ENCODE data around the gene GP1BA. TPM values are rescaled to one million over a fixed set of nuclear protein-coding genes. Genes with fewer than 3 reads are reported as not detected.

Gene GP1BA
- total and polyA plus RNA-seq, 9 donors: 0.04 to 1.3 (median 0.81) TPM

DNA sequence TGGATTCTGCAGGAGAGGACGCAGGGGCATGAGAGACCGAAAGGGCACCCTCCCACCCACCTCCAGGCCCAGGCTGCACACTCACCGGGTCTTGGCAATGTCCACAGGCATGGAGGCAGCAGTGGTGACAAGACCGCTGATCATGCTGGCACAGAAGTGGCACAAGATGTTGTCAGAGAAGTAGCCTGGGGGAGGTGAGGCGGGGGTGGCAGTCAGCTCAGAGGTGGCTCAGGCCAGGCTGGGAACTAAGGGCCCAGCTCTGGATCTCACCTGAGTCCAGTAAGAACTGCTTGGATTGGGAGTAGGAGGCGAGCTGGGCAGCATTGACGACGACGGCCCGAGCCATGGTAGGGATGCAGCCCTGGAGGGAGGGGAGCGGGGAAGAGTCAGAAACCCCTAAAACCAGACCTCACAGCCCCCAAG, 6.0 kb downstream of the GP1BA start:
- peaks cover 33% of the 10 kb centered on the region for H3K4me1 ChIP-seq (ENCODE audit: control insufficient read depth, insufficient read depth, low read length)
- 98% methylated on average over 5 of the region's 11 CpGs for WGBS (ENCODE audit: insufficient coverage)
- DNase-seq: no peak
- H3K27me3 ChIP-seq (ENCODE audit: control insufficient read depth, insufficient read depth, low read length): no peaks in the 10 kb centered on the region
- peaks cover 46% of the 10 kb centered on the region for H3K36me3 ChIP-seq (ENCODE audit: control insufficient read depth, insufficient read depth, low read length)
- H3K4me3 ChIP-seq (ENCODE audit: low read length): no peak overlapping the region
- no peaks in the 10 kb centered on the region for H3K9me3 ChIP-seq (replicated peaks; ENCODE audit: control insufficient read depth, low read depth, low read length)
- H3K27ac ChIP-seq (ENCODE audit: low read length): no peak overlapping the region

DNA sequence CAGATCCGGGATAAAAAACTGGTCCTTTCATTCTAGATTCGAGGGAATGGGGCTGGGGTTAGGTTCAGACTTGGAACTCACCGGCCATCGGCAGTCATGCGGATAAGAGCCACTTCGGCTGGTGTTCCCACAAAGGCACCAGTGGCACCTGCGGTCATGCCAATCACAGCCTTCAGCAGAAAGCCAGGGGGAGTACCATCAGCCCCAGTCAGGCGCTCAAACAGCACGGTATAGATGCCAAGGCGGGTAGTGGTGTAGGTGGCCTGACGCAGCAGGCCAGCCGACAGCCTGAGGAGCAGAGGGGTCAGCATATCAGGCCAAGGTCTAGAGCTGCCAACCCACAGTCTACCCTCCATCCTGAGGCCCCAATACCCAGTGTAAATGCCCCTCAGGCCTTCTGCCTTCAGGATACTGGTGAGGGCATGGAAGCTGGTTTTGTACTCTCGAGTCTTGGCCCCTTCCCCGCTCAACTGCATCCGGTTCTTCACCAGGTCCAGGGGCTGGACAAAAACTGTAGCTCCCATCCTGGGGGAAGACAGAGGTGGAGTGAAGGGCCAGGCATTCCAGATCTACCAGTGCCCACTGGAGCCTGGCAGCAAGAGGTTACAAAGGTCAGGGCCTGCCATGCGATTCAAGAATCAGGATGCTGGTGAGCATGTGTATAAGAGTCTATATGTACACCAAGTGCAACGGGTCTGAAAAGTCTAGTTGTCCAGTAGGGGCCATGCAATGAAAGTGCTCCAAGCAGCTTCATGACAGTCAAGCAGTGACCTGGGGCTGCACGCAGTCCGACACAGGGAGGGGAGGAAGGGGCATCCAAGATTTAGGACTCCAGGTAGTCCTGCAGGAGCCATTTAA, 6.8 kb downstream of the GP1BA start:
- Histone ChIP-seq H3K27ac (ENCODE audit: low read length) (peak overlapping the region; percentile 88), H3K36me3 (ENCODE audit: control insufficient read depth, insufficient read depth, low read length) (peaks cover 54% of the 10 kb centered on the region), H3K4me3 (ENCODE audit: low read length) (peak overlapping the region; percentile 73), H3K27me3 (ENCODE audit: control insufficient read depth, insufficient read depth, low read length) (no peaks in the 10 kb centered on the region), H3K4me1 (ENCODE audit: control insufficient read depth, insufficient read depth, low read length) (peaks cover 32% of the 10 kb centered on the region), H3K9me3 (replicated peaks; ENCODE audit: control insufficient read depth, low read depth, low read length) (no peaks in the 10 kb centered on the region)
- WGBS (ENCODE audit: insufficient coverage): 48% methylated on average over 13 of the region's 19 CpGs
- DNase-seq: no peak

GRCh38 chr17:4939546-4939795, 7.4 kb downstream of the GP1BA start:
- H3K4me3 ChIP-seq (ENCODE audit: low read length): peak overlapping the region; percentile 73
- H3K9me3 ChIP-seq (replicated peaks; ENCODE audit: control insufficient read depth, low read depth, low read length): no peaks in the 10 kb centered on the region
- DNase-seq: no peak
- H3K27ac ChIP-seq (ENCODE audit: low read length): peak overlapping the region; percentile 88
- H3K36me3 ChIP-seq (ENCODE audit: control insufficient read depth, insufficient read depth, low read length): peaks cover 59% of the 10 kb centered on the region
- H3K27me3 ChIP-seq (ENCODE audit: control insufficient read depth, insufficient read depth, low read length): no peaks in the 10 kb centered on the region
- WGBS (ENCODE audit: insufficient coverage): 0% methylated on average over 16 of the region's 16 CpGs
- H3K4me1 ChIP-seq (ENCODE audit: control insufficient read depth, insufficient read depth, low read length): peaks cover 27% of the 10 kb centered on the region

DNA sequence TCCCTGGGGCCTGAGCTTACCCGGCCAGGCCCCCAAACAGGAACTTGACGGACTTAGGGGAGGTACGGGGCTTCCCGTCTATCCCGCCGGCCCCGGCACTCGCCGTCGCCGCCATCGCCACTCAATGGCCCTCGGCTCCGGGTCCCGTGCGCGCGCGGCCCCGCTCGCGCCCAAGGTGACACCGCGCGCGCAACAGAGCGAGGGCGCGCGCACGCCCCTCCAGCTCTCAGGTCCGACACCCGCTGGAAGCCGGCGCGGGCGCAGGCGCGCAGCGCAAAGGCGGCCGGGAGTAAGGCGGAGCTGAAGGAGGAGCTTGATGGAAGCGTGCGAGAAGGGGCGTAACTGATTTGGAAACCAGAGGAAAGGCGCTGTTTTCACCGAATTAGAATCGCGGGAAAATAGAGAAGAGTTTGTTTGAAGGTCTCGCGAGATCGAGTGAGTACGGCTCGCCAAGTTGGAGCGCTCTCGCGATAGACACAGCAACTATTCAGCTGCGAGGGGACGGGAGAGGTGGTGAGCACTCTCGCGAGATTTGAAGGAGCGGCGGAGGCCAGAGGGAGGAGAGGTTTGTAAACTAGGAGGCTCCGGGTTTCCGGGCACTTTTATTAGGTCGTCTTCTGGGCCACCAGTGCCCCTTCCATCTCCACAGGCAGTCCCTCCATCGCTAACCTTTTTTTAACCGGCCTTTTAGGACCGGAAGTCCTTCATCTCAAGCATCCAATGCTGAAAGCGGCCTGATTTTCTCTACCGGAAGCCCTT, 7.9 kb downstream of the GP1BA start, which contains the start of the genes RNF167 and SLC25A11:
Gene RNF167, plus strand, starts transcription at position 473 of the 759 bp plus-strand sequence. CDS start 642 bp downstream, outside the sequence.
Gene SLC25A11, minus strand, starts transcription at position 251 of the 759 bp plus-strand sequence. Its CDS starts 136 bp downstream, at position 115.
- Histone ChIP-seq H3K4me1 (ENCODE audit: control insufficient read depth, insufficient read depth, low read length) (peaks cover 28% of the 10 kb centered on the region), H3K27me3 (ENCODE audit: control insufficient read depth, insufficient read depth, low read length) (no peaks in the 10 kb centered on the region), H3K27ac (ENCODE audit: low read length) (peak within 1 kb of the TSS; percentile 99), H3K36me3 (ENCODE audit: control insufficient read depth, insufficient read depth, low read length) (peaks cover 64% of the 10 kb centered on the region), H3K9me3 (replicated peaks; ENCODE audit: control insufficient read depth, low read depth, low read length) (no peaks in the 10 kb centered on the region), H3K4me3 (ENCODE audit: low read length) (peak within 1 kb of the TSS; percentile 73)
- peak; percentile 100 for DNase-seq
- under 1% methylated on average over 61 of the region's 72 CpGs for WGBS (ENCODE audit: insufficient coverage)

DNA sequence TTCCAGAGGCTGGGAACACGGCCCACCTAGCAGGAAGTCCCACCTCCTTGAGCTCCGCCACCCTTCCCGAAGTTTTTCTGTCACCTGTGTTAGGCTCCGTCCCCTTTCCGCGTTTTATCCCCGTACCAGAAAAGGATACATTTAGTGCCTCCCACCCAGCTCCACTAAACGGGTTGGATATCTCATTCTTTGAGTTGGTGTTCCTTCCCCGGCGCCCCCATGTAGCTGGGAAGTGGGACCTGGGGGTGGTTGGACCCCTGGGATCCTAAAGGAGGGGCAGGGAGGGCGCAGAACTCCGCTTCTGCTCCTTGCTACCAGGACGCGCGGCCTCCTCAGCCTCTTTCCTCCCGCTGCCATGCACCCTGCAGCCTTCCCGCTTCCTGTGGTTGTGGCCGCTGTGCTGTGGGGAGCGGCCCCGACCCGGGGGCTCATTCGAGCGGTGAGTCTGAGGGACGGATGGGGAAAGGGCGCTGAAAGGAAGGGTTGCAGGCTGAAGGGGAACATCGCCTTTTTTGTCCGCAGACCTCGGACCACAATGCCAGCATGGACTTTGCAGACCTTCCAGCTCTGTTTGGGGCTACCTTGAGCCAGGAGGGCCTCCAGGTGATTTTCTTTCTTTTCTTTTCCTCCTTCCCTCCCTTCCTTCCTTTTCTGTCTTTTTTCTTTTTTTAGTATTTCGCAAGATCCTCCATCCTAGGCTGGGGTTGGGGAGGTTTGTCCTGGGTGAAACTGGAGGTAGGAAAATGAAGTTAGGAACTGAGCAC, 8.7 kb downstream of the GP1BA start:
- Histone ChIP-seq H3K27ac (ENCODE audit: low read length) (peak overlapping the region; percentile 99), H3K4me3 (ENCODE audit: low read length) (peak overlapping the region; percentile 73), H3K36me3 (ENCODE audit: control insufficient read depth, insufficient read depth, low read length) (peaks cover 69% of the 10 kb centered on the region), H3K4me1 (ENCODE audit: control insufficient read depth, insufficient read depth, low read length) (peaks cover 35% of the 10 kb centered on the region), H3K9me3 (replicated peaks; ENCODE audit: control insufficient read depth, low read depth, low read length) (no peaks in the 10 kb centered on the region), H3K27me3 (ENCODE audit: control insufficient read depth, insufficient read depth, low read length) (no peaks in the 10 kb centered on the region)
- no peak for DNase-seq
- WGBS (ENCODE audit: insufficient coverage): 3% methylated on average over 13 of the region's 29 CpGs

DNA sequence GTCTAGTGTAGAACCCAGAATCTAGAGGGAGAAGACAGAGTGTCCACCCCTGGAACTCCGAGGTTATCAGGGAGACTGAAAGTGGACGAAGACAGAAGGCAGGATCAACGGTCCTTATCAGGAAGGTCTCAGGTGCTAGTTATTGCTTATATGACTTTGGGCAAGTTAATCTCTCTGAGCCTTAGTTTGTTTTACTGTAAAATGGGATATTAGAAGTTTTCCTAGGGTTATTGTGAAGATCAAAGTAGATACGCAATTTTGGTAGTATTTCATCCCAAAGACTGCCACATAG, 9.2 kb downstream of the GP1BA start:
- H3K27ac ChIP-seq (ENCODE audit: low read length): no peak overlapping the region
- H3K4me1 ChIP-seq (ENCODE audit: control insufficient read depth, insufficient read depth, low read length): peaks cover 41% of the 10 kb centered on the region
- peak overlapping the region; percentile 73 for H3K4me3 ChIP-seq (ENCODE audit: low read length)
- DNase-seq: no peak
- H3K9me3 ChIP-seq (replicated peaks; ENCODE audit: control insufficient read depth, low read depth, low read length): no peaks in the 10 kb centered on the region
- H3K27me3 ChIP-seq (ENCODE audit: control insufficient read depth, insufficient read depth, low read length): no peaks in the 10 kb centered on the region
- 75% methylated on average over 1 of the region's 4 CpGs for WGBS (ENCODE audit: insufficient coverage)
- peaks cover 68% of the 10 kb centered on the region for H3K36me3 ChIP-seq (ENCODE audit: control insufficient read depth, insufficient read depth, low read length)

- peaks cover 57% of the 10 kb centered on the region for H3K36me3 ChIP-seq (ENCODE audit: control insufficient read depth, insufficient read depth, low read length)
- H3K27ac ChIP-seq (ENCODE audit: low read length): no peak overlapping the region
- 95% methylated on average over 3 of the region's 13 CpGs for WGBS (ENCODE audit: insufficient coverage)
- peaks cover 47% of the 10 kb centered on the region for H3K4me1 ChIP-seq (ENCODE audit: control insufficient read depth, insufficient read depth, low read length)
- DNase-seq: no peak
- H3K27me3 ChIP-seq (ENCODE audit: control insufficient read depth, insufficient read depth, low read length): no peaks in the 10 kb centered on the region
- no peaks in the 10 kb centered on the region for H3K9me3 ChIP-seq (replicated peaks; ENCODE audit: control insufficient read depth, low read depth, low read length)
- H3K4me3 ChIP-seq (ENCODE audit: low read length): no peak overlapping the region
Measured at GRCh38 chr17:4942760-4943508, 10.9 kb downstream of the GP1BA start.

DNA sequence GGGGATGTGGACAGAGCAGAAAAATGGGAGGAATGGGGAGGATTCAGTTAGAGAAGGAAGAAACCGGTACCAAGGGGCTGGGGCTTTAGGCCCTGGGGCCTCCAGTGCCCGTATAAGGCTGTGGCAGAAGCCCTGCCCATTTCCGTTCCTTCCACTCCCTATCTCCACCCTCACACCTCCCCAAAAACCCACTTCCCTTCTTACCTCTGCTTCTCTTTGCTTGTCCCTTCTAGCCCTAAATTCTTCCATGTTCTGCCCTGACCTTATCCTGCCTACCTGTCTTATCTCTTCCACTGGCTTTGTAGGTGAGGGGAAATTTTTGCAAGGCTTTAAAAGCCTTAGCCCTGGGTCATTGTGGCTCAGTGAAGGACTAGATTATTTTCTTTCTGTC, 12.1 kb downstream of the GP1BA start:
- Histone ChIP-seq H3K36me3 (ENCODE audit: control insufficient read depth, insufficient read depth, low read length) (peaks cover 50% of the 10 kb centered on the region), H3K9me3 (replicated peaks; ENCODE audit: control insufficient read depth, low read depth, low read length) (no peaks in the 10 kb centered on the region), H3K27me3 (ENCODE audit: control insufficient read depth, insufficient read depth, low read length) (no peaks in the 10 kb centered on the region), H3K27ac (ENCODE audit: low read length) (no peak overlapping the region), H3K4me3 (ENCODE audit: low read length) (no peak overlapping the region), H3K4me1 (ENCODE audit: control insufficient read depth, insufficient read depth, low read length) (peaks cover 37% of the 10 kb centered on the region)
- WGBS (ENCODE audit: insufficient coverage): 44% methylated on average over 2 of the region's 3 CpGs
- no peak for DNase-seq

DNA sequence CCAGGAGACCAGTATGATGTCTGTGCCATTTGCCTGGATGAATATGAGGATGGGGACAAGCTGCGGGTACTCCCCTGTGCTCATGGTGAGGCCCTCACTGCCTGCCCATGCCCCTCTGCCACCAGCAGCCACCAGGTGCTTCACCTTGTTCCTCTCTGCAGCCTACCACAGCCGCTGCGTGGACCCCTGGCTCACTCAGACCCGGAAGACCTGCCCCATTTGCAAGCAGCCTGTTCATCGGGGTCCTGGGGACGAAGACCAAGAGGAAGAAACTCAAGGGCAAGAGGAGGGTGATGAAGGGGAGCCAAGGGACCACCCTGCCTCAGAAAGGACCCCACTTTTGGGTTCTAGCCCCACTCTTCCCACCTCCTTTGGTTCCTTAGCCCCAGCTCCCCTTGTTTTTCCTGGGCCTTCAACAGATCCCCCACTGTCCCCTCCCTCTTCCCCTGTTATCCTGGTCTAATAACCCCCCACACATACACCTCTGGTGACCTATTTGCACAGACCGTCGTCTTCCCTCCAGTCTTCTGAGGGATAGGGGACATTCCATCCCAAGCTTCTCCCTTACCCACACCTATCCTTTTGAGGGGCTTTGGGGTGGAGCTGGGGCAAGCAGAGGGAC, 12.6 kb downstream of the GP1BA start:
- WGBS (ENCODE audit: insufficient coverage): 93% methylated on average over 3 of the region's 8 CpGs
- Histone ChIP-seq H3K4me1 (ENCODE audit: control insufficient read depth, insufficient read depth, low read length) (peaks cover 35% of the 10 kb centered on the region), H3K4me3 (ENCODE audit: low read length) (no peak overlapping the region)

More for the DNA sequence above, 12.6 kb downstream of the GP1BA start:
- no peaks in the 10 kb centered on the region for H3K9me3 ChIP-seq (replicated peaks; ENCODE audit: control insufficient read depth, low read depth, low read length)
- peaks cover 50% of the 10 kb centered on the region for H3K36me3 ChIP-seq (ENCODE audit: control insufficient read depth, insufficient read depth, low read length)
- H3K27ac ChIP-seq (ENCODE audit: low read length): peak overlapping the region; percentile 2
- H3K27me3 ChIP-seq (ENCODE audit: control insufficient read depth, insufficient read depth, low read length): no peaks in the 10 kb centered on the region
- DNase-seq: no peak

All from muscle of leg (tissue), 11 donors.